ENCODE data around the gene ZNF749. TPM values are rescaled to one million over a fixed set of nuclear protein-coding genes. Genes with fewer than 3 reads are reported as not detected.

Gene ZNF749
- total RNA-seq (10.4 and 10.5 TPM in 2 replicates), polyA plus RNA-seq (3.0 and 7.1 TPM in 2 replicates)

DNA sequence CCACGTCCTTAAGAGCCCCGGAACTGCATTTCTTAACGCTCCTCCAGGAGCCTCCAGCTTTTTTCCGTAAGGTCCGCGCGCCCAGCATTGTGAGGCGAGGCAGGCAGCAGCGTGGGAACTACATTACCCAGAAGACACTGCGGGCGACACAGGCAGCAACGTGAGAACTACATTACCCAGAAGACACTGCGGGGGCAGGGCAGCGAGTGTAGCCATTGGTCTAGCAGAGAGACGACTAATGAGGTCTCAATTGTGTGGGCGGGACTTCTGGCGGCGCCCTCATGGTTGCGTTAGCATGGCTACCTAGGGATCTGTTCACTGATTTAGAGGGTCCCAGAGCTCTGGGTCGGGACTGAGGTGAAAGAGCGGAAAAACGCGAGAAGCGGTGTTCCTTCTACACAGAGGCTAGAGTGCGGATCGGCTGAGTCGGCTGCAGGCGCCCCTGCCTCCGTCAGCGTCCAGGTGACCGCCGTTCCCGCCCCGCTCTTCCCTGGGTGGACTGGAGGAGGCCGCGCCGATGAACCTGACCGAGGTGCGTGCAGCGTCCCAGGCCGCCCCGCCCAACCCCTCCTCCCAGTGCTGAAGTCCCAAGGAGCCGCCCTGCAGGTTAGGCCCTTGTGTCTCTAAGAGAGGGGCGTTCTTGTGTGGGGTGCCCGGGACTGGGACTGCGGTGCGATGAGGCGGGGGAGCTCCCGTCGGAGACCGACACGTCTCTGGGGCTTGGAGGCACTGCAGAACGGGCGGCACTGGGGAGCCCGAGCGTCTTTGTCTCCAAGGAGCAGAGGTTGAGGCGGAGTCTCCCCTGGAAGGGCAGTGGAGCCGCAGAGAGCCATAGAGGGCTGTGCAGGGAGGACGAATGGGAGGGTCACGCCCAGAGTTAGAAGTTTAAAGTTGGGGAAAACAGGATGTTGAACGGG lies at the start of gene ZNF749:
TSS of gene ZNF749 (plus strand) at position 264 of the 917 bp plus-strand sequence. CDS start at position 518, 254 bp downstream.
- Histone ChIP-seq H4K20me1 (ENCODE audit: insufficient read depth, poor library complexity, severe bottlenecking) (no peaks in the 10 kb centered on the region), H3K36me3 (replicated peaks; ENCODE audit: insufficient read depth, low read depth) (no peaks in the 10 kb centered on the region), H3K4me2 (peak within 1 kb of the TSS; percentile 91), H2AFZ (peak within 1 kb of the TSS; percentile 93), H3K27me3 (no peaks in the 10 kb centered on the region), H3K4me1 (ENCODE audit: insufficient read depth) (peaks cover 7% of the 10 kb centered on the region), H3K9me3 (ENCODE audit: low read depth) (no peaks in the 10 kb centered on the region), H3K79me2 (peaks cover 47% of the 10 kb centered on the region), H3K27ac (peak within 1 kb of the TSS; percentile 86), H3K9me2 (replicated peaks; ENCODE audit: insufficient read depth) (no peaks in the 10 kb centered on the region), H3K4me3 (peak within 1 kb of the TSS; percentile 52)
- TF ChIP-seq EZH2 (IDR thresholded peaks at IDR 0.05; ENCODE audit: borderline replicate concordance) (no peak), CTCF (IDR thresholded peaks at IDR 0.05; ENCODE audit: poor library complexity) (no peak), EZH2phosphoT487 (IDR thresholded peaks at IDR 0.05; ENCODE audit: low read depth, severe bottlenecking, unreplicated experiment) (no peak)
- 1% methylated on average over 59 of the region's 61 CpGs for WGBS (ENCODE audit: low lambda C conversion rate, missing lambda C conversion rate)
- DNase-seq (ENCODE audit: low spot score) = peak; percentile 99

GRCh38 chr19:57389194-57389729 lies 45.9 kb upstream of the ZNF749 start:
- no peak for DNase-seq (ENCODE audit: low spot score)
- H3K27me3 ChIP-seq = no peaks in the 10 kb centered on the region
- H3K4me1 ChIP-seq (ENCODE audit: insufficient read depth) = peaks cover 9% of the 10 kb centered on the region
- H3K9me2 ChIP-seq (replicated peaks; ENCODE audit: insufficient read depth) = no peaks in the 10 kb centered on the region
- H4K20me1 ChIP-seq (ENCODE audit: insufficient read depth, poor library complexity, severe bottlenecking) = peaks cover 4% of the 10 kb centered on the region
- H2AFZ ChIP-seq = peak overlapping the region; percentile 94
- H3K4me2 ChIP-seq = peak overlapping the region; percentile 69
- H3K36me3 ChIP-seq (replicated peaks; ENCODE audit: insufficient read depth, low read depth) = no peaks in the 10 kb centered on the region
- no peak for TF ChIP-seq CTCF (IDR thresholded peaks at IDR 0.05; ENCODE audit: poor library complexity)
- no peak for TF ChIP-seq EZH2 (IDR thresholded peaks at IDR 0.05; ENCODE audit: borderline replicate concordance)
- TF ChIP-seq EZH2phosphoT487 (IDR thresholded peaks at IDR 0.05; ENCODE audit: low read depth, severe bottlenecking, unreplicated experiment) = no peak
- peak overlapping the region; percentile 85 for H3K27ac ChIP-seq
- H3K9me3 ChIP-seq (ENCODE audit: low read depth) = no peaks in the 10 kb centered on the region
- H3K79me2 ChIP-seq = peaks cover 46% of the 10 kb centered on the region
- H3K4me3 ChIP-seq = no peak overlapping the region
- 60% methylated on average over 11 of the region's 11 CpGs for WGBS (ENCODE audit: low lambda C conversion rate, missing lambda C conversion rate)

DNA sequence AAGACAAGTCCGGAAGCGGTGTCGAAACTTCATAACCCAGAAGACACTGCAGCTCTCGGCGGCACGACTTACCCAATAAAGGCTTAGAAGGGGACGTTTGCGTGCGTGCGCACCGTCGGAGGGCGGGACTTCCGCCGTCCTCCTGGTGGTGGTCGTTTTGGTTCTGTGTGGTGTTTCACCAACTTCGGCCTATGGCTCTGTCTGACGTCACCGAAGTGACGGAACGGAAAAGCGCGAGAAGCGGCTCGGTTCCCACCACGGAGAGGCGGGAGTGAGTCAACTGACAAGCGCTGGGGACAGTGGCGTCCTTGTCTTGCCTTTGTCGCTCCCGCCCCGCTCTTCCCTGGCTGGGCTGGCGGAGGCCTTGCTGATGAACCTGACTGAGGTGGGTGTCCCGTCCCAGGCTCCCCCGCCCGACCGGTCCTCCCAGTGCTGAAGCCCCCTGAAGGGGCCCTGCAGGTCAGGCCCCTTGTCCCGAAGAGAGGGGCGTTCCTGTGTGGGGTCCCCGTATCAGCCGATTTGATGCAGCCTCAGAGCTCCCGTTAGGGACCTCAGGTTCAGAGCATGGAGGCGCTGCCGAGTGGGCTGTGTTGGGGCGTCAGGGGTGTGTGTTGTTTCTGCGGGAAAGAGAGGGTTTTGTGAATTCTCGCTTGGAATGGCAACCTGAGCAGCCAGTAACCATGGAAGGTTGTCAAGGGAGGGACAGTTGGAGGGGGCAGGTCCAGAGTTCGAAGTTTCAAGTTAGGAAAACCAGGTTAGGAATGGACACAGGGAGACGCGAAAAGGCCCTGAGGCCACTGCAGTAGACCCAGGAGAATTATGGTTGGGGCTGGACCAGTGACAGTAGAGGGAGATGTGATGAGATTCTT lies 45.2 kb upstream of the ZNF749 start, which contains the start of gene ZNF548:
TSS of gene ZNF548 (plus strand) at position 125 of the 869 bp plus-strand sequence. CDS start at position 371, 246 bp downstream.
- no peaks in the 10 kb centered on the region for H3K36me3 ChIP-seq (replicated peaks; ENCODE audit: insufficient read depth, low read depth)
- no peaks in the 10 kb centered on the region for H3K27me3 ChIP-seq
- peak within 1 kb of the TSS; percentile 94 for H3K4me2 ChIP-seq
- peaks cover 4% of the 10 kb centered on the region for H4K20me1 ChIP-seq (ENCODE audit: insufficient read depth, poor library complexity, severe bottlenecking)
- H3K4me1 ChIP-seq (ENCODE audit: insufficient read depth) = peaks cover 9% of the 10 kb centered on the region
- H2AFZ ChIP-seq = peak within 1 kb of the TSS; percentile 94
- no peaks in the 10 kb centered on the region for H3K9me3 ChIP-seq (ENCODE audit: low read depth)
- no peaks in the 10 kb centered on the region for H3K9me2 ChIP-seq (replicated peaks; ENCODE audit: insufficient read depth)
- H3K79me2 ChIP-seq = peaks cover 50% of the 10 kb centered on the region
- WGBS (ENCODE audit: low lambda C conversion rate, missing lambda C conversion rate) = 1% methylated on average over 50 of the region's 50 CpGs
- no peak for TF ChIP-seq EZH2 (IDR thresholded peaks at IDR 0.05; ENCODE audit: borderline replicate concordance)
- no peak for TF ChIP-seq EZH2phosphoT487 (IDR thresholded peaks at IDR 0.05; ENCODE audit: low read depth, severe bottlenecking, unreplicated experiment)
- no peak for TF ChIP-seq CTCF (IDR thresholded peaks at IDR 0.05; ENCODE audit: poor library complexity)
- peak within 1 kb of the TSS; percentile 95 for H3K27ac ChIP-seq
- DNase-seq (ENCODE audit: low spot score) = peak; percentile 98
- peak within 1 kb of the TSS; percentile 57 for H3K4me3 ChIP-seq
